ENCODE measurements around the gene HMCN1.

GRCh38 chr1:186089940-186090339 is 355.7 kb downstream of the HMCN1 start:
- TF ChIP-seq EZH2 (IDR thresholded peaks at IDR 0.05; ENCODE audit: low read length, missing control alignments), result no peak
- no peak for TF ChIP-seq CTCF (conservative IDR thresholded peaks at IDR 0.05 in 1 of 2, IDR thresholded peaks at IDR 0.05 in 1 of 2; ENCODE audit: low read depth in 1 of 2, low read length in 2 of 2)
